WTC11 (cell line): ENCODE data around the gene SLC12A6. TPM values are rescaled to one million over a fixed set of nuclear protein-coding genes. Genes with fewer than 3 reads are reported as not detected.

Source experiments
- ARID4B ChIP-seq: sonication (generic); formaldehyde crosslinking; IDR thresholded peaks from 2 replicates; pipeline ENCODE4 v1.8.0; 2023; ENCODE audit warnings: missing genetic modification reagents, mild to moderate bottlenecking, borderline replicate concordance
- ATF1 ChIP-seq: sonication (generic); formaldehyde crosslinking; IDR thresholded peaks from 2 replicates; pipeline ENCODE4 v1.8.1; 2023; ENCODE audit warnings: mild to moderate bottlenecking, moderate library complexity, missing genetic modification reagents
- CREB1 ChIP-seq: sonication (generic); formaldehyde crosslinking; IDR thresholded peaks from 2 replicates; pipeline ENCODE4 v1.8.0; 2023; ENCODE audit warnings: mild to moderate bottlenecking, missing genetic modification reagents
- CTCF ChIP-seq: fragments of 200-600 bp; IDR thresholded peaks from 2 replicates; pipeline ENCODE4 v1.8.0; 2022; ENCODE audit warnings: antibody characterized with exemption
- ERG ChIP-seq: fragments of 250-450 bp; sonication (Bioruptor Pico); IDR thresholded peaks from 2 replicates; pipeline ENCODE4 v1.8.0; 2021; ENCODE audit warnings: mild to moderate bottlenecking
- ETV6 ChIP-seq: sonication (generic); formaldehyde crosslinking; IDR thresholded peaks from 2 replicates; pipeline ENCODE4 v1.8.1; 2022; ENCODE audit warnings: mild to moderate bottlenecking, missing genetic modification reagents
- HMGXB4 ChIP-seq: sonication (generic); formaldehyde crosslinking; IDR thresholded peaks from 2 replicates; pipeline ENCODE4 v1.8.1; 2023; ENCODE audit warnings: mild to moderate bottlenecking, moderate library complexity, missing genetic modification reagents
- NR2C2 ChIP-seq: sonication (generic); formaldehyde crosslinking; IDR thresholded peaks from 2 replicates; pipeline ENCODE4 v1.8.0; 2022; ENCODE audit warnings: mild to moderate bottlenecking, missing genetic modification reagents
- NR3C1 ChIP-seq: sonication (generic); formaldehyde crosslinking; conservative IDR thresholded peaks from 2 replicates; pipeline ENCODE4 v1.8.1; 2023; ENCODE audit warnings: low read depth, mild to moderate bottlenecking, missing genetic modification reagents
- OVOL2 ChIP-seq: fragments of 250-450 bp; sonication (Bioruptor Pico); IDR thresholded peaks from 2 replicates; pipeline ENCODE4 v1.9.0; 2021; ENCODE audit warnings: mild to moderate bottlenecking, borderline replicate concordance
- PRRX2 ChIP-seq: fragments of 250-450 bp; sonication (Bioruptor Pico); IDR thresholded peaks from 2 replicates; pipeline ENCODE4 v1.8.0; 2021; ENCODE audit warnings: mild to moderate bottlenecking
- SOX15 ChIP-seq: fragments of 250-450 bp; sonication (Bioruptor Pico); IDR thresholded peaks from 2 replicates; pipeline ENCODE4 v1.9.0; 2021; ENCODE audit warnings: mild to moderate bottlenecking
- USF1 ChIP-seq: sonication (generic); formaldehyde crosslinking; IDR thresholded peaks from 2 replicates; pipeline ENCODE4 v1.8.0; 2022; ENCODE audit warnings: mild to moderate bottlenecking, missing genetic modification reagents
- ZMAT4 ChIP-seq: fragments of 250-450 bp; sonication (Bioruptor Pico); IDR thresholded peaks from 2 replicates; pipeline ENCODE4 v1.9.0; 2021; ENCODE audit warnings: mild to moderate bottlenecking
- ZNF121 ChIP-seq: sonication (generic); formaldehyde crosslinking; IDR thresholded peaks from 2 replicates; pipeline ENCODE4 v1.8.0; 2023; ENCODE audit warnings: missing genetic modification reagents
- ZNF423 ChIP-seq: fragments of 250-450 bp; sonication (Bioruptor Pico); IDR thresholded peaks from 2 replicates; pipeline ENCODE4 v2.1.2; 2022; ENCODE audit warnings: mild to moderate bottlenecking, moderate library complexity
- ZNF512 ChIP-seq: sonication (generic); formaldehyde crosslinking; IDR thresholded peaks from 2 replicates; pipeline ENCODE4 v1.8.1; 2022; ENCODE audit warnings: missing genetic modification reagents, borderline replicate concordance
- ZNF532 ChIP-seq: fragments of 250-450 bp; sonication (Bioruptor Pico); IDR thresholded peaks from 2 replicates; pipeline ENCODE4 v1.9.0; 2021; ENCODE audit warnings: mild to moderate bottlenecking, borderline replicate concordance
- total RNA-seq: library from RNA; stranded (reverse); gene quantifications from 3 replicates; pipeline ENCODE4 v1.2.3, GENCODE V29; 2021

SLC12A6 gene
- total RNA-seq, 1 experiment from 2014 or later: 16.2 TPM

GRCh38 chr15:34209421-34210282, 127.9 kb downstream of the SLC12A6 start, which contains the start of gene KATNBL1 (continued):
- no peak for TF ChIP-seq ZNF512
- no peak for TF ChIP-seq NR2C2
- TF ChIP-seq ZMAT4 (CRISPR knock-in tag): 0 out of 2 replicates have a peak, but pooled peaks have one; percentile 19
- no peak for TF ChIP-seq ERG (CRISPR knock-in tag)
- TF ChIP-seq ZNF121: no peak
- no peak for TF ChIP-seq CREB1
- no peak for TF ChIP-seq OVOL2 (CRISPR knock-in tag)
- no peak for TF ChIP-seq NR3C1 (CRISPR knock-in tag)
- TF ChIP-seq HMGXB4 (CRISPR knock-in tag): peak; percentile 79; the same call in 1 of the 2 replicates
- no peak for TF ChIP-seq ZNF532 (CRISPR knock-in tag)
- TF ChIP-seq ATF1 (CRISPR knock-in tag): 0 out of 2 replicates have a peak, but pooled peaks have one; percentile 25
- no peak for TF ChIP-seq ZNF423 (CRISPR knock-in tag)
- TF ChIP-seq USF1 (CRISPR knock-in tag): 0 out of 2 replicates have a peak, but pooled peaks have one; percentile 15
- no peak for TF ChIP-seq SOX15 (CRISPR knock-in tag)
- TF ChIP-seq ARID4B: 0 out of 2 replicates have a peak, but pooled peaks have one; percentile 61
- TF ChIP-seq PRRX2 (CRISPR knock-in tag): 0 out of 2 replicates have a peak, but pooled peaks have one; percentile 51
- peak; percentile 89 for TF ChIP-seq CTCF
- peak; percentile 58; the same call in 1 of the 2 replicates for TF ChIP-seq ETV6 (CRISPR knock-in tag)
